Omental fat pad (tissue), 4 donors: ENCODE measurements around the gene CBY1. TPM values are rescaled to one million over a fixed set of nuclear protein-coding genes. Genes with fewer than 3 reads are reported as not detected.
"Not testable (repeated sequence)": the region's sequence is repeated elsewhere in the genome, so short reads cannot be mapped to it uniquely, and the experiment has no call there.

Experiments used
- ATAC-seq: fragments of 150-250 bp; one replicate; pipeline ENCODE4 v1.9.1; 2016; ENCODE audit warnings: mild to moderate bottlenecking, moderate library complexity; ENCODE audit not compliant: low FRiP score
- DNase-seq: peaks from one replicate; pipeline ENCODE4 v3.0.0-alpha.2; 2019; ENCODE audit warnings: low spot score
- CTCF ChIP-seq, 3 donors: fragments of 450-650 bp; IDR thresholded peaks; one replicate each; pipeline ENCODE4 v1.5.1; 2016 to 2017; ENCODE audit warnings: antibody characterized with exemption in 3 of 3, mild to moderate bottlenecking in 3 of 3, moderate library complexity in 2 of 3
- total RNA-seq, 4 donors: library from RNA; depleted of rRNA; stranded (reverse); fragments of >200 nt; gene quantifications; one replicate each; pipeline ENCODE4 v1.1.0, GENCODE V29; 2016

CBY1 gene
- total RNA-seq, 4 donors from 2014 or later = 7.6 to 25.9 (median 17.4) TPM

GRCh38 chr22:38613588-38613987 is 42.9 kb upstream of the CBY1 start:
- DNase-seq = no peak
- TF ChIP-seq CTCF (IDR thresholded peaks at IDR 0.05) = no peak
- no peak for ATAC-seq

- DNase-seq (no peak), ATAC-seq (no peak)
- no peak for TF ChIP-seq CTCF (IDR thresholded peaks at IDR 0.05)
Measured at GRCh38 chr22:38614332-38615063, 41.9 kb upstream of the CBY1 start.

- not testable (repeated sequence) for ATAC-seq, DNase-seq
Measured at GRCh38 chr22:38615064-38615405, 41.4 kb upstream of the CBY1 start.

GRCh38 chr22:38618258-38618657 is 38.2 kb upstream of the CBY1 start:
- no peak for TF ChIP-seq CTCF (IDR thresholded peaks at IDR 0.05)
- ATAC-seq (no peak), DNase-seq (no peak)

GRCh38 chr22:38618682-38619081 is 37.8 kb upstream of the CBY1 start:
- DNase-seq (no peak), ATAC-seq (no peak)
- TF ChIP-seq CTCF (IDR thresholded peaks at IDR 0.05) = no peak

GRCh38 chr22:38623351-38623750 is 33.1 kb upstream of the CBY1 start:
- TF ChIP-seq CTCF (IDR thresholded peaks at IDR 0.05) = no peak
- no peak for ATAC-seq

GRCh38 chr22:38628444-38628843 is 28.0 kb upstream of the CBY1 start:
- DNase-seq (no peak), ATAC-seq (no peak)
- no peak for TF ChIP-seq CTCF (IDR thresholded peaks at IDR 0.05)

More at GRCh38 chr22:38623351-38623750, 33.1 kb upstream of the CBY1 start:
- no peak for DNase-seq
